CD4-positive, CD25-positive, alpha-beta regulatory T cell (primary cell): ENCODE results near the gene AMIGO3. TPM values are rescaled to one million over a fixed set of nuclear protein-coding genes. Genes with fewer than 3 reads are reported as not detected.

Experiments used
- ATAC-seq, 2 donors: fragments of 150-1000 bp; cut with Tn5 transposase; one replicate each; pipeline ENCODE4 v1.10.0; 2021; ENCODE audit warnings: low read depth in 2 of 2, moderate number of reproducible peaks in 2 of 2, moderate library complexity in 1 of 2
- DNase-seq, 3 donors: peaks; one replicate each; pipeline versions ENCODE4 v3.0.0 to v3.0.0-alpha.2; 2012 to 2022; ENCODE audit warnings: mixed read lengths in 1 of 3
- H3K27ac ChIP-seq: one replicate; pipeline ENCODE4 v1.7.0; 2013; ENCODE audit warnings: mild to moderate bottlenecking, low read length; ENCODE audit not compliant: insufficient read depth, poor library complexity, severe bottlenecking
- H3K27me3 ChIP-seq: one replicate; pipeline ENCODE4 v1.7.0; 2013; ENCODE audit warnings: low read length; ENCODE audit not compliant: control insufficient read depth, insufficient read depth
- H3K36me3 ChIP-seq: one replicate; pipeline ENCODE4 v1.7.0; 2013; ENCODE audit warnings: mild to moderate bottlenecking, low read length, moderate library complexity; ENCODE audit not compliant: control insufficient read depth, insufficient read depth
- H3K4me1 ChIP-seq: 2 replicates; pipeline ENCODE4 v1.7.0; 2013; ENCODE audit warnings: mild to moderate bottlenecking, low read length; ENCODE audit not compliant: insufficient read depth, control insufficient read depth, poor library complexity, severe bottlenecking
- H3K4me3 ChIP-seq: one replicate; pipeline ENCODE4 v1.7.0; 2013; ENCODE audit warnings: low read depth, mild to moderate bottlenecking, low read length, moderate library complexity
- H3K9me3 ChIP-seq, 2 experiments: 1 replicate in 1 of 2; 2 replicates in 1 of 2; pipeline ENCODE4 v1.7.0; 2013; ENCODE audit warnings: low read length in 2 of 2, mild to moderate bottlenecking in 1 of 2, moderate library complexity in 1 of 2; ENCODE audit not compliant: control insufficient read depth in 2 of 2
- H3K27ac Mint-ChIP-seq, 3 donors: one replicate each; pipeline ENCODE4 v1.8.0; 2020 to 2022; ENCODE audit warnings: mild to moderate bottlenecking in 3 of 3, mixed read lengths in 3 of 3, moderate library complexity in 2 of 3
- H3K27me3 Mint-ChIP-seq: one replicate; pipeline ENCODE4 v1.8.0; 2022; ENCODE audit warnings: mild to moderate bottlenecking, mixed read lengths
- H3K36me3 Mint-ChIP-seq: one replicate; pipeline ENCODE4 v1.8.0; 2020; ENCODE audit warnings: mixed read lengths
- H3K4me1 Mint-ChIP-seq, 4 donors: one replicate each; pipeline ENCODE4 v1.8.0; 2020 to 2022; ENCODE audit warnings: mixed read lengths in 4 of 4, mild to moderate bottlenecking in 1 of 4
- H3K4me3 Mint-ChIP-seq, 4 donors: one replicate each; pipeline ENCODE4 v1.8.0; 2020 to 2022; ENCODE audit warnings: mild to moderate bottlenecking in 4 of 4, mixed read lengths in 4 of 4, moderate library complexity in 3 of 4
- H3K9me3 Mint-ChIP-seq, 7 donors: one replicate each; pipeline ENCODE4 v1.8.0; 2020 to 2022; ENCODE audit warnings: mixed read lengths in 7 of 7, mild to moderate bottlenecking in 3 of 7, moderate library complexity in 2 of 7
- polyA plus RNA-seq, 4 donors: library from polyadenylated mRNA; unstranded; fragments of 300-500 nt; fragmentation: Illumina TruSeq; gene quantifications; one replicate each; pipeline ENCODE4 v1.2.3, GENCODE V29; 2021
- total RNA-seq: library from RNA; stranded (reverse); gene quantifications from one replicate; pipeline ENCODE4 v1.2.3, GENCODE V29; 2022

Gene AMIGO3
- total and polyA plus RNA-seq, 5 donors from 2014 or later: 0.53 to 1.5 (median 1.1) TPM; not detected in 1

DNA sequence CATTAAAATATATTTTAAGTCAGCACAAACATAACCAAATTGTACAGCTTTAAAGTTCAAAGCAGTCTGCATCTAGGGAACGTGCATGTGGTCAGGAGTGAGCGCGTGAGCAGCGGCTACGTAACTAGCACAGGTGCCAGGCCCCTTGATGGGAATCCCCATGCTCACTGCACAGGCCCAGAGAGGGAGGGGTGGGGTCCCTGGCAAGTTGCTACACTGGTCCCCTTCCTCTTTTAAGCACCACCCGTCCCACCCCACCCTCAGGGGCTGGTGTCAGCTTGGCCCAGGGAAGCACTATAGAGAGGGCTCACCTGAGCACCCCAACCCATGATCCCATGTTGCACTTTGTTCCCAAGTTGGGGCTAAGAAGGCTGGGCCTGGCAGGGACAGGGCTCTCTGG, 5.1 kb upstream of the AMIGO3 start:
- H3K4me3 ChIP-seq: peak overlapping the region; percentile 72
- peaks cover 26% of the 10 kb centered on the region for H3K36me3 ChIP-seq
- Mint-ChIP-seq H3K4me1 (peaks cover 0 to 43% (median 16%) of the 10 kb centered on the region in 4 donors), H3K36me3 (no peaks in the 10 kb centered on the region), H3K27ac (peak overlapping the region; percentile 89 to 94 (median 94)), H3K9me3 (no peaks in the 10 kb centered on the region), H3K4me3 (peak overlapping the region; percentile 92 to 97 (median 96)), H3K27me3 (no peaks in the 10 kb centered on the region)
- H3K27me3 ChIP-seq: no peaks in the 10 kb centered on the region
- peaks cover 21% of the 10 kb centered on the region for H3K4me1 ChIP-seq
- DNase-seq: peak in 2 of 3 donors; percentile 35 to 54
- peak overlapping the region; percentile 96 for H3K27ac ChIP-seq
- no peaks in the 10 kb centered on the region for H3K9me3 ChIP-seq
- ATAC-seq: no peak

- Mint-ChIP-seq H3K36me3 (no peaks in the 10 kb centered on the region), H3K27ac (peak within 1 kb of the TSS; percentile 89 to 97 (median 94)), H3K4me3 (peak within 1 kb of the TSS; percentile 92 to 97 (median 96)), H3K27me3 (no peaks in the 10 kb centered on the region), H3K4me1 (peaks cover 0 to 49% (median 19%) of the 10 kb centered on the region in 4 donors), H3K9me3 (no peaks in the 10 kb centered on the region)
- DNase-seq: peak; percentile 89 to 96 (median 89)
- ATAC-seq: peak; percentile 82 to 83
- peaks cover 26% of the 10 kb centered on the region for H3K36me3 ChIP-seq
- H3K9me3 ChIP-seq: no peaks in the 10 kb centered on the region
- peak within 1 kb of the TSS; percentile 74 for H3K4me3 ChIP-seq
- peak within 1 kb of the TSS; percentile 96 for H3K27ac ChIP-seq
- H3K27me3 ChIP-seq: no peaks in the 10 kb centered on the region
- H3K4me1 ChIP-seq: peaks cover 25% of the 10 kb centered on the region
Observed at GRCh38 chr3:49723628-49724551, 4.4 kb upstream of the AMIGO3 start, which contains the start of gene GMPPB. GMPPB (minus strand) TSS chr3:49723951; CDS start chr3:49723726, 225 bp downstream.

DNA sequence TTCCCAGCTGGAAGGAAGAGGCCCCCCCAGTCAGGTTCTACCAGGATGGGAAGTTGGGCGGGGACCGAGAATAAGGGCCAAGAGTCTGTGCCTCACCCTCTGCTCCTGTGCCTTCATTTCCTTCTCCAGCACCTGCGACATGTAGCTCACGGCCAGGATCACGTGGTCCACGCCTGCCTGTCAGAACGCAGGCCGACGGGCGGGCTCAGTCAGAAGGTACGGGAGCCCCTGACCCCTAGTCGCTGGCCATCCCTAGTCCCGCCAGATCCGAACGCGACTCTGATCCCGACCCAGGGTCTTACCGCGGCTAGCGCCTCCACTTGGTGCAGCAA, 3.8 kb upstream of the AMIGO3 start:
- Mint-ChIP-seq H3K27me3 (no peaks in the 10 kb centered on the region), H3K27ac (peak overlapping the region; percentile 89 to 97 (median 94)), H3K4me1 (peaks cover 0 to 54% (median 23%) of the 10 kb centered on the region in 4 donors), H3K36me3 (no peaks in the 10 kb centered on the region), H3K9me3 (no peaks in the 10 kb centered on the region), H3K4me3 (peak overlapping the region; percentile 92 to 97 (median 96))
- Histone ChIP-seq H3K27ac (peak overlapping the region; percentile 96), H3K4me1 (peaks cover 31% of the 10 kb centered on the region), H3K4me3 (peak overlapping the region; percentile 74), H3K36me3 (peaks cover 26% of the 10 kb centered on the region), H3K27me3 (no peaks in the 10 kb centered on the region), H3K9me3 (no peaks in the 10 kb centered on the region)
- ATAC-seq (peak in 1 of 2 donors; percentile 12), DNase-seq (peak; percentile 56 to 83 (median 61))

- DNase-seq: no peak
- H3K9me3 ChIP-seq: no peaks in the 10 kb centered on the region
- peaks cover 22% of the 10 kb centered on the region for H3K36me3 ChIP-seq
- H3K27me3 Mint-ChIP-seq: no peaks in the 10 kb centered on the region
- peak overlapping the region; percentile 96 for H3K27ac ChIP-seq
- H3K27ac Mint-ChIP-seq: peak overlapping the region; percentile 89 to 97 (median 94)
- H3K27me3 ChIP-seq: no peaks in the 10 kb centered on the region
- H3K4me1 Mint-ChIP-seq: peaks cover 0 to 54% (median 23%) of the 10 kb centered on the region in 4 donors
- H3K4me3 Mint-ChIP-seq: peak overlapping the region; percentile 92 to 97 (median 96)
- no peaks in the 10 kb centered on the region for H3K36me3 Mint-ChIP-seq
- peak overlapping the region; percentile 74 for H3K4me3 ChIP-seq
- peaks cover 31% of the 10 kb centered on the region for H3K4me1 ChIP-seq
- no peak for ATAC-seq
- no peaks in the 10 kb centered on the region for H3K9me3 Mint-ChIP-seq
Observed at GRCh38 chr3:49722896-49723295, 3.4 kb upstream of the AMIGO3 start.

GRCh38 chr3:49721896-49722781, 2.7 kb upstream of the AMIGO3 start:
- H3K36me3 Mint-ChIP-seq: no peaks in the 10 kb centered on the region
- Histone ChIP-seq H3K9me3 (no peaks in the 10 kb centered on the region), H3K27ac (peak overlapping the region; percentile 96), H3K4me3 (no peak overlapping the region), H3K4me1 (peaks cover 31% of the 10 kb centered on the region), H3K27me3 (no peaks in the 10 kb centered on the region), H3K36me3 (peaks cover 15% of the 10 kb centered on the region)
- peak overlapping the region; percentile 78 to 97 (median 94) for H3K4me3 Mint-ChIP-seq
- ATAC-seq: no peak
- H3K9me3 Mint-ChIP-seq: no peaks in the 10 kb centered on the region
- peak overlapping the region in 2 of 3 donors; percentile 26 to 97 for H3K27ac Mint-ChIP-seq
- no peaks in the 10 kb centered on the region for H3K27me3 Mint-ChIP-seq
- no peak for DNase-seq
- peaks cover 0 to 56% (median 23%) of the 10 kb centered on the region in 4 donors for H3K4me1 Mint-ChIP-seq

- Histone ChIP-seq H3K27ac (no peak overlapping the region), H3K4me3 (no peak overlapping the region), H3K9me3 (no peaks in the 10 kb centered on the region), H3K36me3 (peaks cover 10% of the 10 kb centered on the region), H3K27me3 (no peaks in the 10 kb centered on the region), H3K4me1 (peaks cover 31% of the 10 kb centered on the region)
- Mint-ChIP-seq H3K4me1 (peaks cover 0 to 56% (median 23%) of the 10 kb centered on the region in 4 donors), H3K9me3 (no peaks in the 10 kb centered on the region), H3K36me3 (no peaks in the 10 kb centered on the region), H3K4me3 (peak overlapping the region; percentile 22 to 93 (median 55)), H3K27ac (no peak overlapping the region), H3K27me3 (no peaks in the 10 kb centered on the region)
- ATAC-seq (no peak), DNase-seq (no peak)
Observed at GRCh38 chr3:49721596-49721895, 2.1 kb upstream of the AMIGO3 start.

DNA sequence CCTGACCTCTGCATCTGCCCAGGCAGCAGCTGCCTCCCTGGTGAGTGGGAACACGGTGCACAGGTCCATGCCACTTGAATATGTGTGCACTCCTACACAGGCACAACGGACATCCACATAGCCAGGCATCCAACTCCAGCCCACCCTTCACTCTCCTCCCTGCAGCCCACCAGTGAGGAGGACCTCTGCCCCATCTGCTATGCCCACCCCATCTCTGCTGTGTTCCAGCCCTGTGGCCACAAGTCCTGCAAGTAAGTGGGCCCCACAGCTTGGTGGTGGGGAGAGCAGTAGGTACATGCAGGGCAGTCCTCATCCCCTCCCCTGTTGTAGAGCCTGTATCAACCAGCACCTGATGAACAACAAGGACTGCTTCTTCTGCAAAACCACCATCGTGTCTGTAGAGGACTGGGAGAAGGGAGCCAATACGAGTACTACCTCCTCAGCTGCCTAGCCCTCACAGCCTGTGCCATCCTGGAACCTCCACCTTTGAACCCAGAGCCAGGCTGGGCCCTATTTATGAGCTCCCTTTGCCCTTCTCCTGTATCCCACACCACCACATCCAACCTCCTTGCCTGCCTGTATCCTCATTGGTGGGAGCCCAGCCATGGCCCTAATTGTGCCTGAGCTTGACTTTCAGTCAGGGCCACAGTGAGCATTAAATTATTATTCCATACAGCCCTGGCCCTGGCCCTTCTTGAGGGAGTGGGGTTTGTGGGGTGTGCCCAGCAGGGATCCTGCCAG, 1.5 kb upstream of the AMIGO3 start:
- H3K4me3 Mint-ChIP-seq: peak overlapping the region; percentile 53 to 93 (median 74)
- no peaks in the 10 kb centered on the region for H3K27me3 Mint-ChIP-seq
- peaks cover 31% of the 10 kb centered on the region for H3K4me1 ChIP-seq

More for the DNA sequence above, 1.5 kb upstream of the AMIGO3 start:
- H3K27ac ChIP-seq: no peak overlapping the region
- DNase-seq (no peak), ATAC-seq (no peak)
- no peaks in the 10 kb centered on the region for H3K27me3 ChIP-seq
- no peaks in the 10 kb centered on the region for H3K9me3 ChIP-seq
- Mint-ChIP-seq H3K36me3 (no peaks in the 10 kb centered on the region), H3K27ac (peak overlapping the region in 1 of 3 donors; percentile 54), H3K4me1 (peaks cover 0 to 56% (median 23%) of the 10 kb centered on the region in 4 donors), H3K9me3 (no peaks in the 10 kb centered on the region)
- H3K4me3 ChIP-seq: no peak overlapping the region
- peaks cover 8% of the 10 kb centered on the region for H3K36me3 ChIP-seq
